Measurements from ENCODE around the gene BTF3L4.

DNA sequence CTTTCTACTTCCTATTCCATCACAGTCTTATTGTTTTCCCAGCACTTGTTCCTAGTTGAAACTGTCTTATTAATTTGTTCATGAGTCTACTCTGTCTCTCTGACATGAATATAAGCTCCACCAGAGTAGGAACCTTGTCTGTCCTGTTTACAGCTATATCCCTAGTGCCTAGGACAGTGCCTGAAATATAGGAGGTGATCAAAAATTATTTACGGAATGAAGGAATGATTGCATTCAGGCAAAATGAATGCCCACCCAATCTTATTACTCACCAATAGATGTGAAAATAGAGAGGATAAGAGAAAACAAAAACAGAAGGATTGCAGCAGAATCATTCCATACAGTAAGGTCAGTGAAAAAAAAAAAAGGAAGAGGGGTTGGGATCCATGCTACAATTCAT lies 2.2 kb upstream of the BTF3L4 start:
- TF ChIP-seq KDM5A (IDR thresholded peaks at IDR 0.05) (no peak), JUNB (IDR thresholded peaks at IDR 0.05) (no peak), POLR2A (IDR thresholded peaks at IDR 0.05; ENCODE audit: low read length) (no peak), BHLHE40 (IDR thresholded peaks at IDR 0.05; ENCODE audit: low read depth, low read length) (no peak), RCOR1 (IDR thresholded peaks at IDR 0.05; ENCODE audit: low read depth, low read length) (no peak), MAX (IDR thresholded peaks at IDR 0.05) (no peak), MYC (IDR thresholded peaks at IDR 0.05; ENCODE audit: borderline replicate concordance, low read length) (no peak)
